HepG2 (cell line): ENCODE measurements around the gene TUBB. TPM values are rescaled to one million over a fixed set of nuclear protein-coding genes. Genes with fewer than 3 reads are reported as not detected.
A peak's percentile ranks its signal among the peaks of the same experiment; 100 is the strongest.

Experiments used
- ARNT2 ChIP-seq: sonication (generic); formaldehyde crosslinking; IDR thresholded peaks from 2 replicates; pipeline ENCODE4 v1.8.0; 2022; ENCODE audit warnings: mild to moderate bottlenecking, low read depth, missing genetic modification reagents, moderate library complexity
- ASH2L ChIP-seq: fragments of 300-600, 200-600 bp; sonication (generic); IDR thresholded peaks from 2 replicates; pipeline ENCODE4 v1.7.0; 2017; ENCODE audit warnings: low read depth, mild to moderate bottlenecking, moderate library complexity, mixed read lengths, low read length; ENCODE audit not compliant: insufficient read length
- DNMT1 ChIP-seq: sonication (generic); formaldehyde crosslinking; IDR thresholded peaks from 2 replicates; pipeline ENCODE4 v1.5.1; 2020; ENCODE audit warnings: mild to moderate bottlenecking, missing genetic modification reagents
- ELF1 ChIP-seq: sonication (generic); formaldehyde crosslinking; IDR thresholded peaks from 2 replicates; pipeline ENCODE4 v1.4.0; 2020; ENCODE audit warnings: missing genetic modification reagents
- FOXA1 ChIP-seq, 2 experiments: fragments of 450-650 bp in 1 of 2; sonication (generic) in 1 of 2; formaldehyde crosslinking in 1 of 2; IDR thresholded peaks; 2 replicates each; pipeline versions ENCODE4 v1.4.0 to v1.6.1; 2016 to 2020; ENCODE audit warnings: missing genetic modification reagents in 1 of 2
- FOXO1 ChIP-seq: sonication (generic); formaldehyde crosslinking; IDR thresholded peaks from 2 replicates; pipeline ENCODE4 v1.4.0; 2020; ENCODE audit warnings: missing genetic modification reagents
- NR2F1 ChIP-seq, 2 experiments: fragments of 450-650 bp in 1 of 2; formaldehyde crosslinking in 1 of 2; IDR thresholded peaks; 2 replicates each; pipeline versions ENCODE4 v1.5.0 to v1.6.1; 2016 to 2020; ENCODE audit warnings: mild to moderate bottlenecking in 1 of 2, missing compliant biosample characterization in 1 of 2, missing genetic modification reagents in 1 of 2, moderate library complexity in 1 of 2
- ZNF337 ChIP-seq: sonication (generic); formaldehyde crosslinking; IDR thresholded peaks from 2 replicates; pipeline ENCODE4 v1.5.1; 2020; ENCODE audit warnings: missing genetic modification reagents, low read depth, mild to moderate bottlenecking, borderline replicate concordance
- ZNF709 ChIP-seq: sonication (generic); formaldehyde crosslinking; IDR thresholded peaks from 2 replicates; pipeline ENCODE4 v1.5.0; 2020; ENCODE audit warnings: mild to moderate bottlenecking, missing genetic modification reagents
- ZNF766 ChIP-seq: sonication (generic); formaldehyde crosslinking; IDR thresholded peaks from 2 replicates; pipeline ENCODE4 v1.5.0; 2020; ENCODE audit warnings: missing genetic modification reagents, borderline replicate concordance
- polyA plus RNA-seq, 8 experiments: library from polyadenylated mRNA; depleted of rRNA in 3 of 8; stranded (reverse) in 7 of 8; unstranded in 1 of 8; fragments of >200 nt; fragmentation: Illumina TruSeq in 4 of 8; extraction: Trizol in 4 of 8; gene quantifications; 2 replicates each; pipeline versions ENCODE4 v1.2.1 to v1.2.3, GENCODE V29; 2011 to 2016; ENCODE audit warnings: low read depth in 4 of 8, missing spikeins in 1 of 8, mixed read lengths in 1 of 8; ENCODE audit not compliant: insufficient read depth in 1 of 8
- total RNA-seq, 5 experiments: library from RNA; depleted of rRNA; stranded (reverse); fragments of >200 nt; fragmentation: Illumina TruSeq; extraction: Trizol; gene quantifications; 2 replicates each; pipeline ENCODE4 v1.2.3, GENCODE V29; 2016; ENCODE audit warnings: low read depth in 1 of 5
- TF ChIP-seq, protein P1 (sequence below): sonication (generic); formaldehyde crosslinking; IDR thresholded peaks from 2 replicates; pipeline ENCODE4 v1.4.0; 2020; ENCODE audit warnings: mild to moderate bottlenecking, missing genetic modification reagents
- TF ChIP-seq, protein P2 (sequence below): sonication (generic); formaldehyde crosslinking; IDR thresholded peaks from 2 replicates; pipeline ENCODE4 v1.4.0; 2020; ENCODE audit warnings: mild to moderate bottlenecking, low read depth, missing genetic modification reagents
- TF ChIP-seq, protein P3 (sequence below): sonication (generic); formaldehyde crosslinking; IDR thresholded peaks from 2 replicates; pipeline ENCODE4 v1.5.1; 2020; ENCODE audit warnings: missing genetic modification reagents, mild to moderate bottlenecking, borderline replicate concordance
- TF ChIP-seq, protein P4 (sequence below): sonication (generic); formaldehyde crosslinking; IDR thresholded peaks from 2 replicates; pipeline ENCODE4 v1.5.0; 2020; ENCODE audit warnings: missing genetic modification reagents
- TF ChIP-seq, protein P5 (sequence below): IDR thresholded peaks from 2 replicates; pipeline ENCODE4 v1.6.1; 2018; ENCODE audit warnings: missing genetic modification reagents, mild to moderate bottlenecking, missing compliant biosample characterization

The TUBB gene
- total and polyA plus RNA-seq, 2 of the 13 experiments (the other 11 are each of a cell fraction or from before 2014, with no cell fraction given): 911 to 1,163 TPM

DNA sequence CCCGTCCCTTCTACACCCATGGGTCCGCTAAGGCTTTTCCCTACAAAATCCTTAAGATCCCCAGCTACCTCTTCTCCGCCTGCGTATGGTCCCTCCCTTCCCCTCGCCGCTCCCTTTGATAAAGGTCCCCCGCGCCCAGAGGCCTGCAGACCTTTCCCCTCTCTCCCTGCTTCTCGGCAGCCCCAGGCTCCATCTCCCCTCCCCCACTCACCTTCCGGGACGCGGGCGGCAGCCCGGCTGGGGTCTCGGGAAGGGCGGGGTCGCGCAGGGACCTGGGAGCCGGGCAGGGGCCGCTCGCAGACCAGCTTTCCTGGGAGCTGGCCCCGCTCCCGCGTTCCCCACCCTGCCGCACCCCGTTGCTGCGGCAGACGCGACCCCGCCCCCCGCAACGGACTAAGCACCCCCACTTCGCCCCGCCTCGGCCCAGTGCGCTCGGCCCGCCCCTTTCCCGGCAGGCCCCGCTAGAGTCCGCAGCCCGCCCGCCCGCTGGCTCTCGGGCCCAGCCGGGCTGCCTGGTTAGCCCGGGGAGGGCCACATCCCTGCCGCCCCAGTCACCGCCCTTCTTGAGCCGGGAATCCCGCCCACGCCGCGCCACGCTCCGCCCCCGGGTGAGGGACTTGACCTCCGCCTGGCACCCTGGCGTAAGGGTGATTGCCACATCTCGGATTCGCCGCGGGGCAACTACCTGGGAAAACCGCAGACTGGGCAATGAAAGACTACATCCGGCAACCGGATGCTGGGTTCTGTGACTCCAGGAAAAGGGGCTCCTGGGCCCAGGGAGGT is 22.4 kb downstream of the TUBB start, which contains the start of gene FLOT1 (continued):
- TF ChIP-seq ASH2L: peak; percentile 88
- peak; percentile 58 for TF ChIP-seq DNMT1 (CRISPR knock-in tag)
- TF ChIP-seq, protein P1, sequence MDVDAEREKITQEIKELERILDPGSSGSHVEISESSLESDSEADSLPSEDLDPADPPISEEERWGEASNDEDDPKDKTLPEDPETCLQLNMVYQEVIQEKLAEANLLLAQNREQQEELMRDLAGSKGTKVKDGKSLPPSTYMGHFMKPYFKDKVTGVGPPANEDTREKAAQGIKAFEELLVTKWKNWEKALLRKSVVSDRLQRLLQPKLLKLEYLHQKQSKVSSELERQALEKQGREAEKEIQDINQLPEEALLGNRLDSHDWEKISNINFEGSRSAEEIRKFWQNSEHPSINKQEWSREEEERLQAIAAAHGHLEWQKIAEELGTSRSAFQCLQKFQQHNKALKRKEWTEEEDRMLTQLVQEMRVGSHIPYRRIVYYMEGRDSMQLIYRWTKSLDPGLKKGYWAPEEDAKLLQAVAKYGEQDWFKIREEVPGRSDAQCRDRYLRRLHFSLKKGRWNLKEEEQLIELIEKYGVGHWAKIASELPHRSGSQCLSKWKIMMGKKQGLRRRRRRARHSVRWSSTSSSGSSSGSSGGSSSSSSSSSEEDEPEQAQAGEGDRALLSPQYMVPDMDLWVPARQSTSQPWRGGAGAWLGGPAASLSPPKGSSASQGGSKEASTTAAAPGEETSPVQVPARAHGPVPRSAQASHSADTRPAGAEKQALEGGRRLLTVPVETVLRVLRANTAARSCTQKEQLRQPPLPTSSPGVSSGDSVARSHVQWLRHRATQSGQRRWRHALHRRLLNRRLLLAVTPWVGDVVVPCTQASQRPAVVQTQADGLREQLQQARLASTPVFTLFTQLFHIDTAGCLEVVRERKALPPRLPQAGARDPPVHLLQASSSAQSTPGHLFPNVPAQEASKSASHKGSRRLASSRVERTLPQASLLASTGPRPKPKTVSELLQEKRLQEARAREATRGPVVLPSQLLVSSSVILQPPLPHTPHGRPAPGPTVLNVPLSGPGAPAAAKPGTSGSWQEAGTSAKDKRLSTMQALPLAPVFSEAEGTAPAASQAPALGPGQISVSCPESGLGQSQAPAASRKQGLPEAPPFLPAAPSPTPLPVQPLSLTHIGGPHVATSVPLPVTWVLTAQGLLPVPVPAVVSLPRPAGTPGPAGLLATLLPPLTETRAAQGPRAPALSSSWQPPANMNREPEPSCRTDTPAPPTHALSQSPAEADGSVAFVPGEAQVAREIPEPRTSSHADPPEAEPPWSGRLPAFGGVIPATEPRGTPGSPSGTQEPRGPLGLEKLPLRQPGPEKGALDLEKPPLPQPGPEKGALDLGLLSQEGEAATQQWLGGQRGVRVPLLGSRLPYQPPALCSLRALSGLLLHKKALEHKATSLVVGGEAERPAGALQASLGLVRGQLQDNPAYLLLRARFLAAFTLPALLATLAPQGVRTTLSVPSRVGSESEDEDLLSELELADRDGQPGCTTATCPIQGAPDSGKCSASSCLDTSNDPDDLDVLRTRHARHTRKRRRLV (CRISPR knock-in tag): peak; percentile 24; the same call in 1 of the 2 replicates
- TF ChIP-seq, protein P2, sequence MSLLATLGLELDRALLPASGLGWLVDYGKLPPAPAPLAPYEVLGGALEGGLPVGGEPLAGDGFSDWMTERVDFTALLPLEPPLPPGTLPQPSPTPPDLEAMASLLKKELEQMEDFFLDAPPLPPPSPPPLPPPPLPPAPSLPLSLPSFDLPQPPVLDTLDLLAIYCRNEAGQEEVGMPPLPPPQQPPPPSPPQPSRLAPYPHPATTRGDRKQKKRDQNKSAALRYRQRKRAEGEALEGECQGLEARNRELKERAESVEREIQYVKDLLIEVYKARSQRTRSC (CRISPR knock-in tag): peak; percentile 12; the same call in 1 of the 2 replicates
- TF ChIP-seq FOXA1 (IDR thresholded peaks at IDR 0.05): no peak
- TF ChIP-seq FOXA1 (CRISPR knock-in tag; IDR thresholded peaks at IDR 0.05): peak; percentile 57; the same call in 1 of the 2 replicates
- peak; percentile 62 for TF ChIP-seq ELF1 (CRISPR knock-in tag)
- TF ChIP-seq, protein P3, sequence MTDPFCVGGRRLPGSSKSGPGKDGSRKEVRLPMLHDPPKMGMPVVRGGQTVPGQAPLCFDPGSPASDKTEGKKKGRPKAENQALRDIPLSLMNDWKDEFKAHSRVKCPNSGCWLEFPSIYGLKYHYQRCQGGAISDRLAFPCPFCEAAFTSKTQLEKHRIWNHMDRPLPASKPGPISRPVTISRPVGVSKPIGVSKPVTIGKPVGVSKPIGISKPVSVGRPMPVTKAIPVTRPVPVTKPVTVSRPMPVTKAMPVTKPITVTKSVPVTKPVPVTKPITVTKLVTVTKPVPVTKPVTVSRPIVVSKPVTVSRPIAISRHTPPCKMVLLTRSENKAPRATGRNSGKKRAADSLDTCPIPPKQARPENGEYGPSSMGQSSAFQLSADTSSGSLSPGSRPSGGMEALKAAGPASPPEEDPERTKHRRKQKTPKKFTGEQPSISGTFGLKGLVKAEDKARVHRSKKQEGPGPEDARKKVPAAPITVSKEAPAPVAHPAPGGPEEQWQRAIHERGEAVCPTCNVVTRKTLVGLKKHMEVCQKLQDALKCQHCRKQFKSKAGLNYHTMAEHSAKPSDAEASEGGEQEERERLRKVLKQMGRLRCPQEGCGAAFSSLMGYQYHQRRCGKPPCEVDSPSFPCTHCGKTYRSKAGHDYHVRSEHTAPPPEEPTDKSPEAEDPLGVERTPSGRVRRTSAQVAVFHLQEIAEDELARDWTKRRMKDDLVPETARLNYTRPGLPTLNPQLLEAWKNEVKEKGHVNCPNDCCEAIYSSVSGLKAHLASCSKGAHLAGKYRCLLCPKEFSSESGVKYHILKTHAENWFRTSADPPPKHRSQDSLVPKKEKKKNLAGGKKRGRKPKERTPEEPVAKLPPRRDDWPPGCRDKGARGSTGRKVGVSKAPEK (CRISPR knock-in tag): no peak
- peak; percentile 65; the same call in 1 of the 2 replicates for TF ChIP-seq FOXO1 (CRISPR knock-in tag)
- TF ChIP-seq ZNF766: 0 out of 2 replicates have a peak, but pooled peaks have one; percentile 45
- peak; percentile 81 to 85 for TF ChIP-seq NR2F1 (CRISPR knock-in tag; IDR thresholded peaks at IDR 0.05)
- TF ChIP-seq ZNF337 (CRISPR knock-in tag): peak; percentile 98
- TF ChIP-seq ARNT2 (CRISPR knock-in tag): peak; percentile 94
- TF ChIP-seq, protein P4, sequence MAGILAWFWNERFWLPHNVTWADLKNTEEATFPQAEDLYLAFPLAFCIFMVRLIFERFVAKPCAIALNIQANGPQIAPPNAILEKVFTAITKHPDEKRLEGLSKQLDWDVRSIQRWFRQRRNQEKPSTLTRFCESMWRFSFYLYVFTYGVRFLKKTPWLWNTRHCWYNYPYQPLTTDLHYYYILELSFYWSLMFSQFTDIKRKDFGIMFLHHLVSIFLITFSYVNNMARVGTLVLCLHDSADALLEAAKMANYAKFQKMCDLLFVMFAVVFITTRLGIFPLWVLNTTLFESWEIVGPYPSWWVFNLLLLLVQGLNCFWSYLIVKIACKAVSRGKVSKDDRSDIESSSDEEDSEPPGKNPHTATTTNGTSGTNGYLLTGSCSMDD (CRISPR knock-in tag): no peak
- TF ChIP-seq ZNF709: peak; percentile 68; the same call in 1 of the 2 replicates
- TF ChIP-seq, protein P5, sequence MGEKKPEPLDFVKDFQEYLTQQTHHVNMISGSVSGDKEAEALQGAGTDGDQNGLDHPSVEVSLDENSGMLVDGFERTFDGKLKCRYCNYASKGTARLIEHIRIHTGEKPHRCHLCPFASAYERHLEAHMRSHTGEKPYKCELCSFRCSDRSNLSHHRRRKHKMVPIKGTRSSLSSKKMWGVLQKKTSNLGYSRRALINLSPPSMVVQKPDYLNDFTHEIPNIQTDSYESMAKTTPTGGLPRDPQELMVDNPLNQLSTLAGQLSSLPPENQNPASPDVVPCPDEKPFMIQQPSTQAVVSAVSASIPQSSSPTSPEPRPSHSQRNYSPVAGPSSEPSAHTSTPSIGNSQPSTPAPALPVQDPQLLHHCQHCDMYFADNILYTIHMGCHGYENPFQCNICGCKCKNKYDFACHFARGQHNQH: peak; percentile 80
